HTERT RPE-1 (cell line): ENCODE measurements around the gene PHF8.

ENCODE experiments used
- in situ Hi-C: fragments of 300-500 bp; cut with MboI; formaldehyde crosslinking; loops from 4 replicates; pipeline ENCODE4 v1.14.3; 2020; ENCODE audit warnings: low sequenced_read_pairs

The PHF8 gene

DNA sequence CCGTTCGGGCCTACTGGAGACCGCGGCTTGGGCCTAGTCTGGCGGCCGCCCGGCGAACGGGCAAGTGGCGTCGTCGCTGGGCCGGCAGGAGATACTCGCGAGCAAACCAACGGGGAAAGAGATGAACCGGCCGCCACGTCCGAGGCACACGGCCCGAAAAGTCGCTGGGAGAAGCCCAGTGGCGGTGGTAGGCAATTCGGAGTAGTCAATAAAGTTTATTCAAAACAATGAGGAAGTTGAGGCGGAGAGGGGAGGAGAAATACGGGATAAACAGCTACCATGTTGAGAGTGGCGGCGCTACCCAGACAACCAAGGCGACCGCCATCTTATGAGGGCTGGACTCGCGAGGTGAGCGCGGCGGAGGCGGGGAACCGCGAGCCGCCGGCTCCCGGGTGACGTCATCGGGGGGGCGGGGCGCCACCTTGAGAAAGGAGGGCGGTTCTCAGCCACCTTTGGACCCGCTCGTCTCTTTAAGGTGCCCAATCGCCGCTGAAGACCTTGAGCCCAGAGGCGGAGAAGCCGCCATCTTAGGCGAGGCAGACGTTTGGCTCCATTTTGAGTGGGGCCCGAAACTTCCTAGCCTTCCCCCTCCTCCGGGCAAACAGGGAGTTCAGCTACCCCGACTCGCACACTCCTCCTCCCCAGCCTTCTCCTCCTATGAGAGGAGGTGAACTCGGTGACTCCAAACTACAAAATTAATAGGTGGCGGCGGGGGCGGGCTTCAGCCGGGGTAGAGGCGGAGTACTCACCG lies at the start of gene PHF8:
TSS of gene PHF8 (minus strand) at position 348 of the 751 bp plus-strand sequence. CDS start 1,745 bp downstream, outside the sequence.
- in situ Hi-C loops: no loop called here

DNA sequence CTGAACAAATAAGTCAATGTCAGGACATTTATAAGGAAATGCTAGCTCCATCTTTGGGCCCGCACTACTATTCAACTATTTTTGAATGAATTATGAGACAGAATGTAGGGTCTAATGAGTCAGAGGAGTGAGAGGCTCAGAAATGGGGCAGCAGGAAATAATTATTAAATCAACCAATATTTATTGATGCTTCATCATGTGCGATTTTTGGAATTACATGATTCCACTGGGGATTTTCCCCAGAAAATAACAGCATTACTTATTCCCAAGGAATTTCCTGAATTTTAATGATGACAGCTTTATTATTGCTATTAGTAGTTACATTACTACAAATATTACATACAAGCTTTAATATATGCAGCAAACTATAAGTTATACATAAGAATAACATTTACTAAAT lies 49.3 kb upstream of the PHF8 start:
- in situ Hi-C loops: no loop called here

DNA sequence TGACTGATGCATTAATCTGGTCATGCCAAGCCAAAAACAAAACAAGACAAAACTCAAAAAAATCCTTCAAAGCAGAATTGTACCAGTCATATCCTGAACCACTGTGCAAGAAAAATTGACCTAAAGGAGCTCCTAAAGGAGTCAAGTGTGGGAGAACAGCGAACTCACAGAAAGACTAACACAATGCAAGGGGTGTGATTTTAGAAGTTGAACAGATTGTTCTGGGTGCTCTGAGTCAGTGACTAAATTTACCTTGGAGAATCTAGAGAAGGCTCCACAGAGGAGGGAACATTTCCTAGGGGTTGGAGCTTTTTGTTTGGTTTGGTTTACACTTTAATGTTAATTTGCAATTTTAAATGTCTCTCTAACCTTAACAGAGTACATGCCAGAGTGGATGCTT lies 48.9 kb upstream of the PHF8 start:
- in situ Hi-C loops: no loop called here

DNA sequence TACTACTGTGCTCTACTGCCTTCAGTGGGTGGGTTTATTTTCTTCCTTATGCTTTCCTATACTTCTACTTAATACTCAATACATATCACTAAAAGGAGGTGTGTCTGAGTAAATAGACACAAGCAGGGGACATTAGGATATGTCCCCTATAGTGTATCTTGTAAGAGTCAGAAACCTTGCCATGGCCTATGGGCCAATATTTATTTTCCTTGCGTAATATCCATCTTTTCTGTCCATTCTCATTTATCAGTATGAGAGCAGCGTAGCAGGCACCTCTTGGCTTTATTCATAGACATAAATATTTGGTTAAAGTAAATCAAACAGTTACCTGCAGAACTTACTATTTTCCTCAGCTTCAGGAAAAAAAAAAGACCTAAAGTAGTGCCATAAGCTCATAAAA lies 46.6 kb upstream of the PHF8 start:
- in situ Hi-C loops: no loop called here

DNA sequence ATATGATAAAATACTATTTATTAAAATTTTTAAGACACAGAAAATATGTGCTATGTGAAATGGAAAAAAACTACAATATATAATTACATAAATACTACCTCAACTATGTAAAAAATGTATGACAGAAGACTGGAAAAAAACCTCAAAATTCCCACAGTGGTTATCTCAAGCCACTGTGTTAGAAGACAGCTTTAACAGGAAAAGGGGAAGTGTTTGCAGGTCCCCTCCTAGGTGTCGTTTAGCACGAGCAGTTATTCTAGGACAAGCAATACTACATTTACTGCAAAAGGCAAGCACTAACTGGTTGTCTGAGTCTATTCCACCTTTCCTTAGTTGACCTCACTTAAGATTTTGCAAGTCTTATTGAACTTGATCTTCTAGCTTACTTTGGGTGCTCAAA lies 44.9 kb upstream of the PHF8 start:
- in situ Hi-C loops: no loop called here

DNA sequence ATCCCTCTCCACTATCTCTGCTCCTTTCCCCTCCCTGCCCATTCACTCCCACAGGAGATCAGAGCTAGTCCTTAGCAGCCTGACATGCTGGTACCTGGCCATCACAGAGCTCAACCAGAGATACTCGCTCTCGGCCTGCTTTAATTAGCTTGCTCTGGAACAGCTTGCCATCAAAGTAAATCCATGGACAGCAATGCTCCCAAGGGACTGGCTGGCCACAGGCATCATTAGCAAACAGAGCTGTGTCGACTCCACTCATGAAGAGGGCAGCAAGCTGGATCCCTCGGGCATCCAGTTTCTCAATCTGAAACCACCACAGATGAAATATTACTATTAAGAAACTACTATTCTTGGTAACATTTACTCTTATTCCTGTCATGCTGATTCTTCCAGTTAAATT lies 43.4 kb upstream of the PHF8 start:
- in situ Hi-C loops: no loop called here

DNA sequence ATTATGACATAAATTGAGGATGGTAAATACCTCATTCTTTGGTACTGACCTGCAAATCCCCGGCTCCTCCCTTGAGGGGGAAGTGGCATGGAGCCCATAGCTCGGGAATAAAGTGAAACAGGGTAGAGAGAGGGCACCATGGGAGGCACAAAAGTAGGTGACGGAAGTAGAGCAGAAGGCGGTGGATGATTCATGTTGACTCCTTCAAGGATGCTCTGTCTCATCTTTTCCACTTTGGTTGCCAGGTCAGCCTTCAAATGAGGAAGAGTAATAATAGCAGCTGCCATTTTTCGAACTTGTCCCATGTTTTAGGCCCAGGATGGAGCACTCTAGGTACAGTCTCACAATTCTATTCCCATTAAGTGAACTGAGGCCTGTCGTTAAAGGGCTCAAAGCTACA lies 41.4 kb upstream of the PHF8 start:
- in situ Hi-C loops: no loop called here

DNA sequence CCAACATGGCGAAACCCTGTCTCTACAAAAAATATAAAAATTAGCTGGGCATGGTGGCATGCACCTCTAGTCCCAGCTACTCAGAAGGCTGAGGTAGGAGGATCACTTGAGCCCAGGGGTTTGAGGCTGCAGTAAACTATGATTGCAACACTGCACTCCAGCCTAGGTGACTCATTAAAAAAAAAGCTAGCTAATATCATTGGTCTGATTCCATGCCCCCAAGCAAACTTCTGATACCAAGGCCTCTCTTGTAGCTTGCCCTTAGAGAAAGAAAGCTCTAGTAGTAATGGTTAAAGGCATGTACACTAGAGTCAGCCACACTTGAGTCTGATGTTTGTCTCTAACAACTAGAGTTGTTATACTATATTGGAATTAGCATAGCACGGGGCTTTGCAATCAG lies 32.6 kb upstream of the PHF8 start:
- in situ Hi-C loops: no loop called here

DNA sequence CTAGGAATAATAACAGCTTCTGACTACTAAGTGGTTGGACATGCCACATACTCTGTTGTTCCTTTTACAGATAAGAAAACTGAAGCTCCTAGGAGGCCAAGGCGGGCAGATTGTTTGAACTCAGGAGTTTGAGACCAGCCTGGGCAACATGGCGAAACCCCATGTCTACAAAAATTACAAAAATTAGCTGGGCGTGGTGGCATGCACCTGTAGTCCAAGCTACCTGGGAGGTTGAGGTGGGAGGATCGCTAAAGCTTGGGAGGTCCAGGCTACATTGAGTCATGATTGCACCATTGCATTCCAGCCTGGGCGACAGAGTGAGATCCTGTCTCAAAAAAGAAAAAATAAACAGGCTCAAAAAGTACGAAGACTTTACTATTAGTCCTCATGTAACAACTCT lies 30.6 kb upstream of the PHF8 start:
- in situ Hi-C loops: no loop called here

DNA sequence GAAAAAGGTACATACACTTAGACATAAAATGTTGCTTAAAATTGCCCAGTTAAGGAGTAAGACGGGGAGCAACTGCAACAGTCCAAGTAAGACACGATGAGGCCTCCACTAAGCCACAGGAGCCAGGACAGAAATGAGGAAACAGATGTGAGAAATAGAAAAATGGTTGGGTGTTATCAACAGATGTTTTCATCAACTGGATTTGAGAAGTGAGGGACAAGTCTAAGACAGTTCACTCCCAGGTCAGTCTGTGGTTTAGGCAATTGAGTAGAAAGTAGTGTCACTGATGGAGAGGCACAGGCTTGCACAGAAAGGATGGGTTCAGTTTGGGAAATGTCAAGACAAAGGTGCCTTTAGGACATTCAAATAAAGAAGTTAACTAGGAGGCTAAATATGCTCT lies 23.5 kb upstream of the PHF8 start:
- in situ Hi-C loops: no loop called here

DNA sequence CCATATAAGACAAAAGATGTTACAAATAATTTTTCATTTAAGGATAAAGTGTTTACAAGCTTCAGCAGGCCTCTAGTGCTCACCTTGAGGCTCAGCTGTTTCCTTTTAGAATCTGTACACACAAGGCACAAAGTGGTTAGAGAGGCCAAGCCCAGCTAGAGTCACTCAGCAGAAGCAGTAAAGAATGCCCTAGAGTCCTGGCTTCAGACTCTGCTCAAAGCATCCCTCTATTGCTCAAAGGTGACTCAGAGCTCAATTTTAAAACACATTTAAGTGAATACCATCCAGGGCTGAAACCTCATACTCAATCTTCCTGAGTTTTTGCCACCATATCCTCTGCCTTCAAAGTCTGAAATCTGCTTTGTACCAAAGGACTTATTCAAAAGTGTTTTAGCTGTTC lies 22.6 kb upstream of the PHF8 start:
- in situ Hi-C loops: no loop called here

DNA sequence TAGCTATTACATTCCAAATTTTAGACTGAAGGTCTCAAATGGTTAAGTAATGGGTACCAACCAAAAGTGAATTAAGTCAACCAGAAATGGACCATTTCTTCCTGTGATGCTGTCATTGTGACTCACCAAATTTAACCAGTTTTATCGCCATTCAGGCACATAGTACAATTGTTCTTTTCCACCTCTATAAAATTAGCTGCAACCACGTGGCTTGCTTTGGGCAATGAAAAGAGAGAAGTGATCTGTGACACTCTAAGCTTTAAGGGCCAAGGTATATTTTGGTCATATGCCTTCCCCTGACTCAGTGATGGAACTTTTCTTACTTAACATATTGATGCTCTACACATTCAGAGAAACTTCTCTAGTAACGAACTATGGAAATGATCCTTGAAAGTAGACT lies 20.3 kb upstream of the PHF8 start:
- in situ Hi-C loops: no loop called here

DNA sequence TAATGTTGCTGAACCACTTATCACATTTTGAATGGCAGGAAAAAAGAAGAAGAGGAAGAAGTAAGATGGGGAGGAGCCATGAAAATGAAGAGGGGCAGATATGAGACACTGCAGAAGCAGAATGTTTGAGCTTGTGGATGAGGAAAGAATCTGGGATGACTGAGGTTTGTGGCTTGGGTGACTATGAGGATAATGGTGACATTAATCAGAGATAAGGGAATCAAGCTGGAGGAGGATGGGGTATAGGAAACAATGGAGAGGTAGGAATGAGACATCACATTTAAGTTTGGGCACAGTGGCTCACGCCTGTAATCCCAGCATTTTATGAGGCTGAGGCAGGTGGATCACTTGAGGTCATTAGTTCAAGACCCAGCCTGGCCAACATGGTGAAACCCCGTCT lies 19.1 kb upstream of the PHF8 start:
- in situ Hi-C loops: no loop called here

DNA sequence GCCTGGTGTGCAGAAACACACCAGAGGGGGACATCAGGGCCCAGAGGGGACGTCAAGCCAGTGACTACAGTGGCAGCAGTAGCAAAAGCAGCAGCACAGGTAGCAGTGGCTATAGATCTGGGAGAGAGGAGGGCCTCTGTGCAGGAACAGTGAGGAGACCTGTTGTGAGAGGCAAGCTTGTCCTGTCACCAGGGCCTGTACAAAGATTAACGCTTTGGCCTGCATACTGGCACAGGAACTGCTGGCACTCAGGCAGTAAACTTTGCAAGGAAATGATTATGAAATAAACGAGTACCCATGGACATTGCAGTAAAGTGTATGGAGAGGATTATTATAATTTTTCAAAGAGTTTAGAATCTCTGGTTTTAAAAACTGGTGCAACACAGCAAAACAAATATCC lies 5.5 kb upstream of the PHF8 start:
- in situ Hi-C loops: no loop called here

DNA sequence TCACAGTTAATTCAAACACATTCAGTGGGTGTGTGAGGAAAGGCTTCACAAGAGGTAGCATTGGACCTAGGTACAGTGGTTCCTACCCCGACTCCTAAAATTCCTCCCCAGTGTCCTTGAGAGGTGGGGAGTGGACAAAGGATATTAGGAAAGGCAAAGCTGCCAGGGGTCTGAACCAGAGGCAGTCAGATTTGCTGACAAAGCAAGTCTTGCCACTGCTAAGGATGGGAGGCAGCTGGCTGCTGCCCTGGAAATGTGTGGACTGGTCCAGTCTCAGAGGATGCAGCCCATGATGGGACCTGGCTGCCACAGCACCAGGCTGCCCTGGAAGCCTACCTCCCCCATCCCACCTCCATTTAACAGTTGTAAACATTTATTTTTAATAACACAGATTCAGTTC lies 4.1 kb upstream of the PHF8 start:
- in situ Hi-C loops: no loop called here

DNA sequence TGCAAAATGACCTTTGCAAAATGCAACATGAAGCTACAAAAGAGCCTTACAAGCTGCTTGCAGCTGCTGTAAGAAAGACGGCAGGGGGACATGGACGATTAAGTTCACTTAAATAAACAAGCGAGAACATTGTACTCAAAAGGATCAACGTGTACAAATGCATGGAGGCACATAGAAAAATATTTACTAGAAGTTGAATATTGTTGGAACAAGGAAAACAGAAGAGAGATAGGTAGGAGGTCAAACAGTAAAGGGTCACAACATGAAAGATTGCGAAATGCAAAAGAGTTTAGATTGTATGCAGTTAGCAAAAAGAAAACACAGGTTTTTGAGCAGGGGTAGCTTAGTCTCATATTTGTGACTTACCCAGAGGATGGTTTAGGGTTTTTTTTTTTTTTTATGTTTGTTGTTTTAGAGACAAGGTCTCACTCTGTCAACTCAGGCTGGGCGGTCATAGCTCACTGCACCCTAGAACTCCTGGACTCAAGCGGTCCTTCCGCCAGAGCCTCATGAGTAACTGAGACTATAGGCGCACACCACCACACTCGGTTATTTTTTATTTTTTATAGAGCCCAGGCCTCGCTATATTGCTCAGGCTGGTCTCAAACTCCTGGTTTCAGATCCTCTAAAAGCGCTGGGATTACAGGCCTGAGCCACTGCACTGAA lies 1.4 kb upstream of the PHF8 start:
- in situ Hi-C loops: no loop called here

DNA sequence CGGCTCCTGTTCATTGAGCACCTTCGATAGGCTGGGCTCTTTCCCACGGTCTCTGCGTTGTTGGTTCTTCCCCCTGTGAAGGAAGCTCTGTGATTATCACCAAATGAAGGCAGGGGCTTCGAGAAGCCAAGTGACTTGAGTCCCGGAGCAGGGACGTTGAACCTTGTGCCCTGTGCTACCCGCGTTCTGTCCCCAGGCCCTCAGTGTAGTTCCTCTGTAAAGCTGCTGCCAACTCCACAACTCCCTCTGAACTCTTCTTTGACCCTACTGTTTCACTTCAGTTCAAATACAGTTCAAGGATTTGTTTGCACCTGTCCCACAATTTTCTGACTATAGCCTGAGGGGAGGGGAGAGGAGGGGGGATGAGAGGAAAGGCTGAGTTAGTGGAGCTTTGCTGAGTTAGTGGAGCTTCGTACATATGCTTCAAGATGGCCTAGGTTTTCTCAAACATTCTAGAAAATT lies 635 bp upstream of the PHF8 start:
- in situ Hi-C loops: no loop called here

DNA sequence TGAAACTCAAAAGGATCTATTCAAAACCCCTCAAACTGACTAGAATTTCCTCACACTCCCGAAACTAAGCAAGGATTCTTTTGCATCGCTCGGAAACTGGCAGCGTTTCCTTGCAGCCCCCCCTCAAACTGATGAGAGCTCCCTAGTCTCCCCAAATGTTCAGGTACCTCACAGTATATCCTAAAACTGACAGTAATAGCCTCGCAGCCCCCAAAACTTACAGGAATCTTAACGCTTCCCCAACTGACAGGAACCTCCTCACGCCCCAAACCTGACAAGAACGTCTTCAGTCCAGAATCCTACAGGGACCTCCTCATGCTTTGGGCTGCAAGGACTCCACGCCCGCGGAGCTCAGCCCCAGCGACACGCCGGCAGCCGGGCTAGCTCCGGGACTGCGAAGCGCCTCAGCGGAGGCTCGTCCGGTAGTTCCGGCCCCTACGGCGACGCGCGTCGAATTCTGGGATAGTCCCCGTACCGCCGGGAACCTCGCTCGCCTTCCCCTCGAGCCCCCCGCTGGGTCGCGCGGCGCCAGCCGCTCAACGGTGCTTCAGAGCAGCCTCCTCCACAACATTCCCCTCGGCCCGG lies 640 bp downstream of the PHF8 start:
- in situ Hi-C loops: no loop called here

DNA sequence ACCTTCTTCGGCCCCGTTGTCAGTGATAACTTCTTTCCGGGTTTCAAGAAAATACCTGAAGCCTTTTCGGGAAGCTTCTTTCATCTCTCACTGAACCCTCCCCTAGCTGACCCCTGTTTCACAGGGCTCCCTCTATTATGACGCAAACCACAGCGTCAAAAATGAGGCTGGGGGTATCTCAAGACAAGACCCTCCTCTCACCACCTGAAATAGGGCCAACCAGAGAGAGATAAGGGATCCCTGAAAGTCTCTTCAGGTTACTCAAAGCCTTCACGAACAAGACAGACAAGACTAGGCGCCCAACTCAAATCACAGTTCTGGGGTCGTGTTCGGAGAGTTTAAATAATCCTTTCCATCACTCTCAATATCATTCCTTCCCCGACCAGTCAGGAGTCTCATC lies 1.2 kb downstream of the PHF8 start:
- in situ Hi-C loops: no loop called here

DNA sequence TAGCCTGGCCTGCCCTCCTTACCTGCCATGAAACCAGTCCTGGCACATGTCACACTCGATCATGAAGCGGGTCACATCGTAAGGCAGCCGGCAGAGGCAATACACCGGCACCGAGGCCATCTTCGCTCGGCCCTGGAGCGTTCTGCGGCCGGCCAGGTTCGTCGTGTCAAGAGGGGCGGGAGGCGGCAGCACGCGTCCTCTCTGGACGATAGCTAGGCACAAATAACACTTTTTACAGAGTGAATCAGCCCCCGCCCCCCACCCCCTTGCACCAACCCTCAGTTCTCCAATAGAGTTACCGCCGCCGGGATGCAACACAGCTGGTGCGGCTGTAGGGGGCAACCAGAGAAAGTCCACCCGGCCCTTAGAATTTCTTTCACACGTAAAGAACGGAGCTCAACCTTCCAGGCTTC lies 1.7 kb downstream of the PHF8 start:
- in situ Hi-C loops: no loop called here

DNA sequence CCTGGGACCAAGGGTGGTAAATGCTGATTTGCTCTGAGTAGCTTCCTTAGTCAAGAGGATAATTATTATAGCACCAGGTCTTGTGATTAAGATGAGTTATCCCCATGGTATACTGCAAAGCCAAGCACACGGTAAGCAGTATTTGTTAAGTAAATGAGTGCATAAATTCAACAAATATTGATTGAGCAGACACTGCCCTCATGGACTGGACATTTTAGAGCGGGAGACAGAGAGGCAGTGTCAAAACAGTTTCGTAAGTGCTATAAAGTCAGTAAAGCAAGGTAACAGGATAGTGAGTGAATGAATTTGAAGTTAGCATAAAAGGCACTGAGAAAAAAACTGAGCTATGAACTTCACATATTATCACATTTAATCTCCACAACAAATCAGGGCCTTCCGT lies 13.9 kb downstream of the PHF8 start:
- in situ Hi-C loops: no loop called here

DNA sequence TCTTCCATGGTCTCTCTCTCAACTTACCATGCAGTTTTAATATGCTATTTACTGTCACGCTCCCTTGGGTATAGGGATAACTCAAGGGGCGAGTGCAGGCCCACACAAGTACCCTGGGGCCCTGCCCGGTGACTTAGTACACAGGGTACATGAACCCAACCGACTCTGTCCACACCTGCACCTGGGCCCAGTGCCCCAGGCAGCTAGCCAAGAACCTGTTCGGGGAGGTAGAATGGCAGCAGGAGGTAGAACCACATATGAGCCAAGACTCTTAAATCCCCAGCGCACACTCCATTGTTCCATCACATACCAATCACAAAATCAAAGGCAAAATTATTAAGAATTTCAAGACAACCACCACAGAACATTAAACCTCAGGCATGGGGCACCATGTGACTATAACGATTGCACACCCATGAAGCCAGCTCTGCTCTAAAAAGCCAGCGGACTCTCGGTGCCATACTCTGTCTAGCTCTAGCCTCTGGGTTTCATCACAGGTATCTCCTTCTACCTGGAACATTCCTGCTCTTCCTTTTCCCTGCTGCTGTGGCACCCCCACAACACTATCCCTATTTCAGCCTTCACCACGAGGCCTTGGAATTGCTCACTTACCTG lies 14.6 kb downstream of the PHF8 start:
- in situ Hi-C loops: no loop called here
